COLO668 (cell line): ENCODE data around the gene ZMYM1.
"Not testable (repeated sequence)": the region's sequence is repeated elsewhere in the genome, so short reads cannot be mapped to it uniquely, and the experiment has no call there.

Experiments
- DNase-seq: peaks from one replicate; lab custom pipeline; 2025; ENCODE audit not compliant: unreplicated experiment; lab: John Stamatoyannopoulos, UW

Gene ZMYM1

DNA sequence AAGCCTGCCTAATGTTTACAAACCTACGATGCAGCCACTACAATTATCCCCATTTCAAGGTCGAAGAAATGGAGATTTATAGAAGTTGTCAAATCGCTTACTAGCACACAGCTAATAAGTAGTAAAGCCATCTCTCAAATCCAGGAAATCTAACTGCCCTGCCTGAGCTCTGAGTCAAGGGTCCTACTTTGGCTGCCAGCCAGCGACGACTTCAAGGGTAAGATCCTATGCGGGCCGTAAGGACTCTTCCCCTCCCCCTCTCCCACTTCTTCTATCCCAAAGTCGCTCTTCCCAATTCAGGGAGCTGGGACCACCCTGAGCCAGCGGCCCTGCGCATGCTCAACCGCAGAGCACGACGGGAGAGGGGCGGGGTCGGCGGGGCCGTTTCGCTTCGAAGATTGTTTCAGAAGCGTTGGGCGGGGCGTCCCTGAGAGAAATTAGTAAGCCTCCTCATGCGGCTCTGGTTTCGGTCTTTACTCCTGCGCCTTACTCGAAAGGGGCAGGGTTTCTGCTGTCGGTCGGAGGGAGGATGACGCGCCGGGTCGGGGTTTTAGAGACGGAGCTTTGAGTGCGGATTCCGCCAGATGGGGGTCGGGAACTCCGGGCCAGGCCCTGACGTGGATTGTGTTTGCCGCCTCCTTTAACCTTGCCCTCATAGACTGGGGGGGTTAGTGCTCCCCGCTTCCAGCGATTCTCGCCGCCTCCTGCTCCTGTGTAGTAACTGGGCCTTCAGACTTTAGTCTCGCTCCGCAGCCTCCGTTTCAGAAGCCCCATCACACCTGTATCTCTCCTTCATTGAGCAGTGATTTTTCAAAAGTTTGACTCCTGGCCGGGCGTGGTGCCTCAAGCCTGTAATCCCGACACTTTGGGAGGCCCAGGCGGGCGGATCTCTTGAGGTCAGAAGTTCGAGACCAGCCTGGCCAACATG, at the start of gene ZMYM1:
Gene ZMYM1, plus strand, starts transcription at position 383 of the 928 bp plus-strand sequence. CDS start 14,603 bp downstream, outside the sequence.
- DNase-seq, result peak; percentile 93

DNA sequence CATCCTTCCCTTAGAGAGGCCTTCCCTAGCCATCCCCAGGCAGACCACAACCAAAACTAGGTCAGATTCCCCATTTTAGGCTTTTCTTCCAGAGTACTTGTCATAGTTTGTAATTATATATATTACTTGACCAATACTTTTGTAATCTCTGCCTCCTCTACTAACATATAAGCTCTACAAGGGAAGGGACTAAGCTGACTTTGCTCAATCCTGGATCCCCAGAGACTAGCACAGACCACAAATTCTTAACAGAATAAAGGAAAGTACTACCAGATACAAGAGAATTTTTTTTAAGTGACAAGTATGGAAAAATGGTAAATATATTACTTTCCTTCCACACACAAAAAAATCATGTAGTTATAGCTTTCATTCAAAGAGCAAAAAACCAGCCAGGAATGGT, 49.4 kb upstream of the ZMYM1 start:
- no peak for DNase-seq

DNA sequence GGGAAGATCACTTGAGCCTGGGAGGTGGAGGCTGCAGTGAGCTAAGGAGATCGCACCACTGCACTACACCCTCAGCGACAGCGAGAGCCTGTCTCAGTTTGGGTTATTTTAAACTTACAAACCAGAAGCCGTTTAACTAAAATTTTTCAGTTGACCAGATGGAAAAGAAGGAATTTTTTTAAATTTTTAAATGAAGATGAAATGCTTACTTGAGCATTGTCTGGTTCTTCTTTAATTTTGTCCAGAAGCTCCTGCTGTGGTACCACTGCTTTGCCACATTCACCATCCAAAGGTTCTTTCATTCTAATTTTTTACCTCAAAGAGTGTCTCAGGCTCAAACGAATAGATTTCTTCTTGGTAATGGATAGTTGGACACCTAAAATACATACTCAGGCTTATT, 48.8 kb upstream of the ZMYM1 start:
- no peak for DNase-seq

- peak; percentile 38 for DNase-seq
Observed at GRCh38 chr1:35030756-35031446, 48.3 kb upstream of the ZMYM1 start.

DNA sequence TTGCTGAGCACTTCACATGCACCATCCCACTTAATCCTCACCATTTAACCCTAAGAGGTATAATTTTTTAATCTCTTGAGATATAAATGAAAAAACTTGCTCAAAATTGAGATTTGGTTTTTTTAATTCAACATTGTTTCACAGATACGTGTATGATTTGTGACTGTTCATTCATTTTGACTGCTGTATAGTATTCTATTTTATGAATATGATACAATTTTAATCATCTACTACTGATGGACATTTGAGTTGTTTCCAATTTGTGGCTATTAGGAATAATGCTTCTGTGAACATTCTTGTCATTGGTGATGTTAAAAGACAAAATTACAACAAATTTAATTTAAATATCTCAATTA, 46.8 kb upstream of the ZMYM1 start:
- DNase-seq, result no peak

GRCh38 chr1:35033346-35033745, 45.8 kb upstream of the ZMYM1 start:
- no peak for DNase-seq

GRCh38 chr1:35036621-35037020, 42.6 kb upstream of the ZMYM1 start:
- DNase-seq, result no peak

GRCh38 chr1:35037206-35037605, 42.0 kb upstream of the ZMYM1 start:
- DNase-seq, result no peak

DNA sequence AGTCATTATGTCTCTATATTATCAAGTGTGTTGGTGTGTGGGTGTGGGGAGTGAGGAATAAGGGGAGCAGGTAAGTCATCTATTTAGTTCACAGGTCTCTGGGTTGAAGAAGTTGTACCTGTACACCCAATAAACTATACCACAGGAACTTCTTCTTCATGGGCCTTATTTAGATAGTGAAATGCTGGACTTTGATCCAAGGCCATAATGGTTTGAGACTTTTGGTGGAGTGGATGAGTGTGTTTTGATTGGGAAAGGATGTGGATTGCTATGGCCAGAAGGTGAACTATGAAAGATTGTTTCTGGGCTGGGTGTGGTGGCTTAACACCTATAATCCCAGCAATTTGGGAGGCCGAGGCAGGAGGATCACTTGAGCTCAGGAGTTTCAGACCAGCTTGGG, 40.5 kb upstream of the ZMYM1 start:
- DNase-seq, result no peak

DNA sequence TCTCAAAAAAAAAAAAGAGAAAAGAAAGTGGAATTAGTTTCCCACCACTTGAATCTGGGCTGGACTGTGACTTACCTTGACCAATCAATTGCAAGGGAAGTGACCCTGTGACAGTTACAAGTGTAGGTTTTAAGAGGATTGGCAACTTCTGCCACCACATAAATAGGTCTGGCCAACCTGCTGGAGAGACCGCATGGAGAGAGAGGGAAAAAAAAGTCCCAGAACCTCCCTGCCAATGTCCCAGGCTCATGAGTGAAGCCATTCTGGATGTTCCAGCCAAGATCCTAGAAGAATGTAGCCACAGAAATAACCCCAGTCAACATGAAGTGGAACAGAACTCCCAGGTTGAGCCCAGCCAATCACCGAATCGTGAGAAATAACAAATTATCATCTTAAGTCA, 35.7 kb upstream of the ZMYM1 start:
- DNase-seq, result no peak

GRCh38 chr1:35044431-35044830, 34.8 kb upstream of the ZMYM1 start:
- DNase-seq, result no peak

DNA sequence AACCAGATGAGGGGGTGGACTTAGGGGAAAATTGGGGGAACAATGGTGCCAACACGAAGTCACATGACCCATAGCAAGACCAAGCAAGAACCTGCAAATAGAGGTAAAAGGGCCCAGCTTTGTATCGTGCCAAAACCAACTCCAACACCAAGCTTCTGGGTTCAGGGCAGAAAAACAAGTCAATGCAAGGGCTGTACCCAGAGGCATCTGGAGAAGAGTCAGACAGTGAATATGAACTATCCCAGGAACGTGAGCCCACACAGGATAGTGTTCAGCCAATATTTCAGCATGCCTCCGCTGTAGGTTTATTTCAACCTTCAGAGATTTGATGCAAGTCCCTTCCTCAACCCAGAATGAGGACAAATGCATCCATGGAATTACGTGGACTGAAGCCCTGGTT, 32.5 kb upstream of the ZMYM1 start:
- DNase-seq, result no peak

- no peak for DNase-seq
Observed at GRCh38 chr1:35047188-35047858, 31.9 kb upstream of the ZMYM1 start.

GRCh38 chr1:35049116-35049515, 30.1 kb upstream of the ZMYM1 start:
- no peak for DNase-seq

DNA sequence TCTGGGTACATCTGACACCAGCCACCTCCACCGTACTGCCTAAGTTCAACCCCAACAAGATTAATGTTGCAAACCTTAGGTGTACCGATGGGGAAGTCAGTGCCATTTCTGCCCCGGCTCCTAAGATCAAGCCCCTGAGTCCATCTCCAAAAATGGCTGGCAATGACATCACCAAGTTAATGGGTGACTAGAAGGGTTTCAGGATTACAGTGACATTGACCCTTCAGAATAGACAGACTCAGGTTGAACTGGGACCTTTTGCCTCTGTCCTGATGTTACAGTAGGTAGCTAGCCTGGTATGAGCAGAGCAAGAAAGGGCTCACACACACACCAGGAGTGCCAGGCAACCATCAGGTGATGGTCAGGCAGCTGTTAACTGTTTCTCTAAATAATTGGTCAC, 25.8 kb upstream of the ZMYM1 start:
- no peak for DNase-seq

DNA sequence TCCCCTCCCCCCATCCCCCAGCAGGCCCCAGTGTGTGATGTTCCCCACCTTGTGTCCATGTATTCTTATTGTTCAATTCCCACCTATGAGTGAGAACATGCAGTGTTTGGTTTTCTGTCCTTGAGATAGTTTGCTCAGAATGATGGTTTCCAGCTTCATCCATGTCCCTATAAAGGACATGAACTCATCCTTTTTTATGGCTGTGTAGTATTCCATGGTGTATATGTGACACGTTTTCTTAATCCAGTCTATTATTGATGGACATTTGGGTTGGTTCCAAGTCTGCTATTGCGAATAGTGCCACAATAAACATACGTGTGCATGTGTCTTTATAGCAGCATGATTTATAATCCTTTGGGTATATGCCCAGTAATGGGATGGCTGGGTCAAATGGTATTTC, 24.9 kb upstream of the ZMYM1 start:
- not testable (repeated sequence) for DNase-seq

DNA sequence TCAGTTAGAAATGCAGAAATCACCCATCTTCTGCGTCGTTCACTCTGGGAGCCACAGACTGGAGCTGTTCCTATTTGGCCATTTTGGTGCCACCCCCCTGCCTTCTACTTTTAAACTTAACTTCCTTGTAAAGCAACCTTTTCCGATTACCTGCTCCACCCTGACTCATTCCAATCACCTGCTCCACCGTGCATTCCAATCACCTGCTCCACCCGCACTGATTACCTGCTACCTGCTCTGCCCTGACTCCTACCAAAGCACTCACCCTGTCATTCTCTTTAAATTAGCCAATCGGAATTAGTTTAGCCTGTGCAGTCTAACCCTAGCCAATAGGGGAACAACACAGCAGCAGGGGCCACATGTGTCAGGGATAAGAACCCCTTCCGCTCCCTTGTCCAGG, 20.9 kb upstream of the ZMYM1 start:
- DNase-seq, result not testable (repeated sequence)

DNA sequence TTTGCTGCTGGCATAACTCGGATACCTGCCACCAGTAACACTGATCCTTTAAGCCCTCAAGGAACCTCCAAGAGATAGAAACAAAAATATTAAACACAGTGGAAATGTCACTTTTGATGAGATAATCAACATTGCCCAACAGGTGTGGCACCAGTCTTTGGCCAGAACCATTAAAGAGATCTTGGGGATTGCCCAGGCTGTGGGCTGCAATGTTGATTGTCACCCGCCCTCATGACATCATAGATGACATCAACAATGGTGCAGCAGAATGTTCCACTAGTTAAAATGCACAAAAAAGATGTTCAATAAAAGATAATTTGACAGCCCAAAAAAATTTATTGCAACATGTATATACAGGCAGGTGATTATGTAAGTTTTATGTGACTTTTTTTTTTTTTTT, 20.2 kb upstream of the ZMYM1 start:
- DNase-seq, result no peak

GRCh38 chr1:35062518-35063196, 16.5 kb upstream of the ZMYM1 start:
- no peak for DNase-seq

DNA sequence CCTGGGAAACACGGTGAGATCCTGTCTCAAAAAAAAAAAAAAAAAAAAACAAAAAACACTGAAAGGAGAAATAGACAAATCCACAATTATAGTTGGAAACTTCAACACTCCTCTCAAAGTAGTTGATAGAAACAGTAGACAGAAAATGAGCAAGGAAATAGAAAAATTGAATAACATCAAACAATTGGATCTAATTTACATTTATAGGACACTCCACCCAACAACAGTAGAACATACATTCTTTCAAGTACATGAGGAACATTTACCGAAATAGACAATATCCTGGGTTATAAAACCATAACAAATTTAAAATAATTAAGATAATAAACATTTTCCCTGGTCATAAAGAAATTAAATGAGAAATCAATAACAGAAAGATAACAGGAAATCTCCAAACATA, 14.9 kb upstream of the ZMYM1 start:
- DNase-seq, result no peak

DNA sequence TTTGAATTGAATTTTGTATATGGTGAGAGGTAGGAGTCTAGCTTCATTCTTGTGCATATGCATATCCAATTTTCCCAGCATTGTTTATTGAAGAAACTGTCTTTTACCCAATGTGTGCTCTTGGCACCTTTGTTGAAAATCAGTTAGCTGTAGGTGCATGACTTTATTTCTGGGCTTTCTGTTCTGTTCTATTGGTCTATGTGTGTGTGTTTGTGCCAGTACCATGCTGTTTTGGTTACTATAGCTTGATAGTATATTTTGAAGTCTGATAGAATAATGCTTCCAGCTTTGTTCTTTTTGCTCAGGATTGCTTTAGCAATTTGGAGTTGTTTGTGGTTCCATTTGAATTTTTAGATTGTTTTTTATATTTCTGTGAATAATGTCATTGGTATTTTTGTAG, 9.4 kb upstream of the ZMYM1 start:
- no peak for DNase-seq
